ENCODE measurements around the gene SERPINB6. TPM values are rescaled to one million over a fixed set of nuclear protein-coding genes. Genes with fewer than 3 reads are reported as not detected.

The SERPINB6 gene
- total RNA-seq, 1 donor from 2014 or later = 20.1 TPM

- no peak for DNase-seq (ENCODE audit: low read depth, low spot score)
- peaks cover 30% of the 10 kb centered on the region for H3K4me1 Mint-ChIP-seq
- TF ChIP-seq, protein P1, sequence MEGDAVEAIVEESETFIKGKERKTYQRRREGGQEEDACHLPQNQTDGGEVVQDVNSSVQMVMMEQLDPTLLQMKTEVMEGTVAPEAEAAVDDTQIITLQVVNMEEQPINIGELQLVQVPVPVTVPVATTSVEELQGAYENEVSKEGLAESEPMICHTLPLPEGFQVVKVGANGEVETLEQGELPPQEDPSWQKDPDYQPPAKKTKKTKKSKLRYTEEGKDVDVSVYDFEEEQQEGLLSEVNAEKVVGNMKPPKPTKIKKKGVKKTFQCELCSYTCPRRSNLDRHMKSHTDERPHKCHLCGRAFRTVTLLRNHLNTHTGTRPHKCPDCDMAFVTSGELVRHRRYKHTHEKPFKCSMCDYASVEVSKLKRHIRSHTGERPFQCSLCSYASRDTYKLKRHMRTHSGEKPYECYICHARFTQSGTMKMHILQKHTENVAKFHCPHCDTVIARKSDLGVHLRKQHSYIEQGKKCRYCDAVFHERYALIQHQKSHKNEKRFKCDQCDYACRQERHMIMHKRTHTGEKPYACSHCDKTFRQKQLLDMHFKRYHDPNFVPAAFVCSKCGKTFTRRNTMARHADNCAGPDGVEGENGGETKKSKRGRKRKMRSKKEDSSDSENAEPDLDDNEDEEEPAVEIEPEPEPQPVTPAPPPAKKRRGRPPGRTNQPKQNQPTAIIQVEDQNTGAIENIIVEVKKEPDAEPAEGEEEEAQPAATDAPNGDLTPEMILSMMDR (conservative IDR thresholded peaks at IDR 0.05) = no peak
- H3K4me3 Mint-ChIP-seq = no peak overlapping the region
- no peaks in the 10 kb centered on the region for H3K9me3 Mint-ChIP-seq
- no peak overlapping the region for H3K27ac Mint-ChIP-seq (ENCODE audit: unreplicated experiment)
- no peaks in the 10 kb centered on the region for H3K27me3 Mint-ChIP-seq (ENCODE audit: low read depth)
- H3K36me3 Mint-ChIP-seq (ENCODE audit: low read depth) = peaks cover 7% of the 10 kb centered on the region
Observed at GRCh38 chr6:2917801-2918445, 53.4 kb downstream of the SERPINB6 start.

DNA sequence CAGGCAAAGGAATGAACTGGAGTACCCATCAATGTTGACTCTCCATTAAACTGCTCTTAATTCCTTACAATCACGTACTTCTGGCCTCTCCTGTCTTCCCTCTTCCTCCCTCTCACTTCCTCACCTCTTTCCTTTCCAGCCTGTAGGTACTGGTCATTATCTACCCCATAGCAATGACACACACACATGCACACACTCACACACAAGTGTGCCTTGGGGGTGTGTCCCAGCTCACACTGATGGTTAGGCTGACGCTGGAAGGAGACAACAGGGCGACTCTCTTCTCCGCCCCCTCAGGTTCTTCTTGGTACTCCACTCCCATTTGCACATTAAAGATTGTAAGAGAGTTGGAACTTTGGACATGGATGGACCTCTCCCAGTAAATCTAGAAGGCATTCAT, 54.3 kb downstream of the SERPINB6 start:
- Mint-ChIP-seq H3K27ac (ENCODE audit: unreplicated experiment) (no peak overlapping the region), H3K36me3 (ENCODE audit: low read depth) (peaks cover 7% of the 10 kb centered on the region)

DNA sequence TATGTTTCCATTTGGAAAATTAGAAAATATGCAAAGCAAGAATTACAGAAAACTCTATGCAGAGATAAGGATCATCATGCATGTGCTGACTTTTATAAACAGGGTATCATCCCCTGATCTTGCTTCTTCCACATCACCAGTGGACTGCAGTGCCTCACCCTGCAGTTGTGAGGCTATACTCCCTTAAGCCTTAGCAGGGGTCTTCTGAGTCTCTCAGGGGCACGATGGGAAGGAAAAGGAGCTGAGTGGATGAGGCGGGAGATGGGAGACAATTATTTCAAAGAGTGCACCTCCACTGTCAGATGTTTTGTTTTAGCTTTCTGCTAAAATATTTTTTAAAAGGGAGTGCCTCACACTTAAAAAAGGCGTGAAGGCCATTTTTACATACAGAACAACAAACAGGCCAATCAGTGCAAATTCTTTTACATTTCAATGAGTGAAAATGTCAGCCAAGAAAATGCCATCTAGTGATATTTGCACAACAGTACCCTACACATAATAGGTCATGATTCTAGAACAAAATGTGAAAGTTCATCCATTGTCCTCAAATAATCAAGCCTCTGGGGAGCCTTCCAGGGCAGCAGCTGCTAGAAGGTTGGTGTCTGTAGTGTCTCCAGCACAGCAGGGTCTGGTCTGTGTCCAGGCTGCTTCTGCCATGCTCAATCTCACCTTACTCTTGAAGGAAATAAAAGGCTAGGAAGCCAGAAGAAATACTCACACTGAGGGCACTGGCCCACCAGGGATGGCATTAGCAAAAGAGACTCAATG, 55.0 kb downstream of the SERPINB6 start:
- TF ChIP-seq, protein P1 (conservative IDR thresholded peaks at IDR 0.05) = no peak
- Mint-ChIP-seq H3K4me3 (no peak overlapping the region), H3K9me3 (no peaks in the 10 kb centered on the region), H3K4me1 (peaks cover 21% of the 10 kb centered on the region), H3K27ac (ENCODE audit: unreplicated experiment) (no peak overlapping the region), H3K36me3 (ENCODE audit: low read depth) (peaks cover 7% of the 10 kb centered on the region), H3K27me3 (ENCODE audit: low read depth) (no peaks in the 10 kb centered on the region)
- DNase-seq (ENCODE audit: low read depth, low spot score) = no peak

More for the DNA sequence above, 54.3 kb downstream of the SERPINB6 start:
- Mint-ChIP-seq H3K4me3 (no peak overlapping the region), H3K9me3 (no peaks in the 10 kb centered on the region), H3K4me1 (peaks cover 27% of the 10 kb centered on the region), H3K27me3 (ENCODE audit: low read depth) (no peaks in the 10 kb centered on the region)
- DNase-seq (ENCODE audit: low read depth, low spot score) = no peak
- TF ChIP-seq, protein P1 (conservative IDR thresholded peaks at IDR 0.05) = peak; percentile 42

DNA sequence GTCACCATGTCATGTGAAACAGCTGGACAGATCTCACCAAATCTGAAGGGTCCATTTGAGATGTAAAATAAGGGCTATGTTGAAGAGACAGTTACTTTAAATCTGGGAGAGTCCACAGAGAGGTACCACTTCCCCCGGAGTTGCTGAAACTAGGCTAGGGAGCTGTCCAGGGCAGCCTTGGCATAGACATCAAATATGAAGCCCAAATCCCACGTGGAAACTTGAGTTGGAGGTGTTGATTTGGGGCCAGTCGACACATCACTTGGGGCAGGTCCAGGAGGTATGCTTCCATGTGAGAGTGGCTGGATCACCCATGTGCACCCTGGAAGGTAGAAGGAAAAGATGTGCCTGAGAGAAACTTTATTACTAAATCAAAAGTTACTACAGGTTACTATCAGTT, 56.2 kb downstream of the SERPINB6 start:
- Mint-ChIP-seq H3K27ac (ENCODE audit: unreplicated experiment) (no peak overlapping the region), H3K9me3 (no peaks in the 10 kb centered on the region), H3K36me3 (ENCODE audit: low read depth) (peaks cover 7% of the 10 kb centered on the region), H3K4me3 (no peak overlapping the region), H3K27me3 (ENCODE audit: low read depth) (no peaks in the 10 kb centered on the region), H3K4me1 (peaks cover 16% of the 10 kb centered on the region)
- TF ChIP-seq, protein P1 (conservative IDR thresholded peaks at IDR 0.05) = no peak
- DNase-seq (ENCODE audit: low read depth, low spot score) = no peak

DNA sequence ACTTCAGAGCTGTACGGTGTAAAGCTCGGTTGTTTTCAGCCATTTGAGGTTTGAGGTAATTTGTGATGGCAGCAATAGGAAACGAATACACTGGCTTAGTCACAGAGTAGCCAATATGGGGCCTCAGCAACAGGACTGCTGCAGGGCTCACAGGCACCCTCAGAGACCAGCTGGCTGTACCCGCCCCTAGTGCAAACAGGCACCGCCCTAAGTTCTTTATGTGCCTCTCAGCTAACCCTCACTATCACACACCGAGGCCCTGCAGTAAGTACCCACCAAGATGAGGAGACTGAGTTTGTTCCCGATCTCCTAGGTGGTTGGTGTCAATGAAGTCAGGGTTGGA, 57.1 kb downstream of the SERPINB6 start:
- no peaks in the 10 kb centered on the region for H3K9me3 Mint-ChIP-seq
- H3K4me3 Mint-ChIP-seq = no peak overlapping the region
- TF ChIP-seq, protein P1 (conservative IDR thresholded peaks at IDR 0.05) = no peak
- H3K4me1 Mint-ChIP-seq = peaks cover 22% of the 10 kb centered on the region
- H3K27me3 Mint-ChIP-seq (ENCODE audit: low read depth) = peaks cover 3% of the 10 kb centered on the region
- DNase-seq (ENCODE audit: low read depth, low spot score) = no peak
- H3K27ac Mint-ChIP-seq (ENCODE audit: unreplicated experiment) = no peak overlapping the region
- H3K36me3 Mint-ChIP-seq (ENCODE audit: low read depth) = peaks cover 2% of the 10 kb centered on the region

Measured in neural crest cell (in vitro differentiated cells).